HCT116 (cell line): Measurements from ENCODE around the gene ZNF143.

Experiments
- CBX3 ChIP-seq: IDR thresholded peaks from 2 replicates; pipeline ENCODE4 v1.6.1; 2012; ENCODE audit warnings: low read depth
- CEBPB ChIP-seq: IDR thresholded peaks from 2 replicates; pipeline ENCODE4 v1.6.1; 2012; ENCODE audit warnings: low read depth
- EZH2 ChIP-seq: fragments of 200-600 bp; sonication (generic); IDR thresholded peaks from 2 replicates; pipeline ENCODE4 v1.6.1; 2017; ENCODE audit warnings: antibody characterized with exemption, mixed run types
- FOSL1 ChIP-seq: IDR thresholded peaks from 2 replicates; pipeline ENCODE4 v1.6.1; 2012; ENCODE audit warnings: low read depth
- POLR2A ChIP-seq: IDR thresholded peaks from 2 replicates; pipeline ENCODE4 v1.7.0; 2011; ENCODE audit warnings: borderline replicate concordance; ENCODE audit not compliant: insufficient read depth, insufficient read length; ENCODE audit errors: extremely low read depth
- POLR2AphosphoS5 ChIP-seq: IDR thresholded peaks from 2 replicates; pipeline ENCODE4 v1.6.1; 2011; ENCODE audit warnings: mild to moderate bottlenecking, low read depth, low read length, moderate library complexity
- SRF ChIP-seq: IDR thresholded peaks from 2 replicates; pipeline ENCODE4 v1.6.1; 2012; ENCODE audit warnings: low read depth
- TCF7L2 ChIP-seq: IDR thresholded peaks from 2 replicates; pipeline ENCODE4 v1.7.0; 2011; ENCODE audit warnings: borderline replicate concordance, inconsistent platforms; ENCODE audit not compliant: insufficient read depth, insufficient read length; ENCODE audit errors: extremely low read depth
- ZNF274 ChIP-seq: fragments of 200-500 bp; sonication (Bioruptor generic); IDR thresholded peaks from 2 replicates; pipeline ENCODE4 v1.6.1; 2014; ENCODE audit warnings: mild to moderate bottlenecking, low read depth, low read length, inconsistent platforms
- TF ChIP-seq, protein P1 (sequence below), 3 experiments: fragments of 200-600 bp in 1 of 3; sonication (generic) in 1 of 3; IDR thresholded peaks in 2 of 3; conservative IDR thresholded peaks in 1 of 3; 2 replicates each; pipeline ENCODE4 v1.5.1; 2012 to 2017; ENCODE audit warnings: low read depth in 2 of 3, low read length in 2 of 3, antibody characterized with exemption in 1 of 3, borderline replicate concordance in 1 of 3, control low read depth in 1 of 3, mild to moderate bottlenecking in 1 of 3, mixed read lengths in 1 of 3, mixed run types in 1 of 3, moderate library complexity in 1 of 3; ENCODE audit not compliant: insufficient read depth in 1 of 3
- TF ChIP-seq, protein P2 (sequence below): IDR thresholded peaks from 2 replicates; pipeline ENCODE4 v1.6.1; 2012

DNA sequence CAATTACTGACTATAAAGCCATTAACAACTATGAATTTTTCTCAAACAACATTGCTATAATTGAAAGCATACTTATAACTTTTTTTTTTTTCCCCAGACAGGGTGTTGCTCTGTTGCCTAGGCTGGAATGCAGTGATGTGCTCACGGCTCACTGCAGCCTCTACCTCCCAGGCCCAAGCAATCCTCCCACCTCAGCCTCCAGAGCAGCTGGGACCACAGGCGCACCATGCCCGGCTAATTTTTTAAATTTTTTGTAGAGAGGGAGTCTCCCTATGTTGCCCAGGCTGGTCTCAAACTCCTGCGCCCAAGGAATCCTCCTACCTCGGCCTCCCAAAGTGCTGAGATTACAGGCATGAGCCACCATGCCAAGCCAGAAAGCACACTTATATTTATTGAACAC is 106.6 kb downstream of the ZNF143 start:
- TF ChIP-seq POLR2AphosphoS5: no peak
- TF ChIP-seq, protein P1, sequence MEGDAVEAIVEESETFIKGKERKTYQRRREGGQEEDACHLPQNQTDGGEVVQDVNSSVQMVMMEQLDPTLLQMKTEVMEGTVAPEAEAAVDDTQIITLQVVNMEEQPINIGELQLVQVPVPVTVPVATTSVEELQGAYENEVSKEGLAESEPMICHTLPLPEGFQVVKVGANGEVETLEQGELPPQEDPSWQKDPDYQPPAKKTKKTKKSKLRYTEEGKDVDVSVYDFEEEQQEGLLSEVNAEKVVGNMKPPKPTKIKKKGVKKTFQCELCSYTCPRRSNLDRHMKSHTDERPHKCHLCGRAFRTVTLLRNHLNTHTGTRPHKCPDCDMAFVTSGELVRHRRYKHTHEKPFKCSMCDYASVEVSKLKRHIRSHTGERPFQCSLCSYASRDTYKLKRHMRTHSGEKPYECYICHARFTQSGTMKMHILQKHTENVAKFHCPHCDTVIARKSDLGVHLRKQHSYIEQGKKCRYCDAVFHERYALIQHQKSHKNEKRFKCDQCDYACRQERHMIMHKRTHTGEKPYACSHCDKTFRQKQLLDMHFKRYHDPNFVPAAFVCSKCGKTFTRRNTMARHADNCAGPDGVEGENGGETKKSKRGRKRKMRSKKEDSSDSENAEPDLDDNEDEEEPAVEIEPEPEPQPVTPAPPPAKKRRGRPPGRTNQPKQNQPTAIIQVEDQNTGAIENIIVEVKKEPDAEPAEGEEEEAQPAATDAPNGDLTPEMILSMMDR (IDR thresholded peaks at IDR 0.05 in 2 of 3, conservative IDR thresholded peaks at IDR 0.05 in 1 of 3; ENCODE audit: borderline replicate concordance in 1 of 3, insufficient read depth in 1 of 3, low read depth in 2 of 3, low read length in 2 of 3): no peak
- no peak for TF ChIP-seq TCF7L2
- TF ChIP-seq EZH2: no peak
- TF ChIP-seq FOSL1: no peak
- TF ChIP-seq SRF: no peak
- TF ChIP-seq CBX3: no peak
- TF ChIP-seq POLR2A: no peak
- TF ChIP-seq ZNF274: no peak
- TF ChIP-seq, protein P2, sequence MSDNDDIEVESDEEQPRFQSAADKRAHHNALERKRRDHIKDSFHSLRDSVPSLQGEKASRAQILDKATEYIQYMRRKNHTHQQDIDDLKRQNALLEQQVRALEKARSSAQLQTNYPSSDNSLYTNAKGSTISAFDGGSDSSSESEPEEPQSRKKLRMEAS: no peak
- no peak for TF ChIP-seq CEBPB
